ENCODE measurements around the gene FAM83C. TPM values are rescaled to one million over a fixed set of nuclear protein-coding genes. Genes with fewer than 3 reads are reported as not detected.

The FAM83C gene
- total RNA-seq, 1 donor from 2014 or later = not detected

GRCh38 chr20:35297740-35298139, 5.5 kb upstream of the FAM83C start:
- no peak for TF ChIP-seq CTCF (IDR thresholded peaks at IDR 0.05)
- ATAC-seq (ENCODE audit: low read depth) (no peak), DNase-seq (no peak)
- Mint-ChIP-seq H3K27ac (no peak overlapping the region), H3K4me1 (no peaks in the 10 kb centered on the region), H3K9me3 (no peaks in the 10 kb centered on the region), H3K27me3 (peaks cover 7% of the 10 kb centered on the region), H3K4me3 (no peak overlapping the region), H3K36me3 (ENCODE audit: low read depth) (peaks cover 5% of the 10 kb centered on the region)
- POLR2A ChIA-PET = interaction anchor here (1.1 kb wide), 1 partner anchor 13 kb away, joined by 4 read pairs; the partner anchor contains the start of gene EIF6
- CTCF ChIA-PET = no interaction called here
- intact Hi-C loops (cut with micrococcal nuclease) = no loop called here

DNA sequence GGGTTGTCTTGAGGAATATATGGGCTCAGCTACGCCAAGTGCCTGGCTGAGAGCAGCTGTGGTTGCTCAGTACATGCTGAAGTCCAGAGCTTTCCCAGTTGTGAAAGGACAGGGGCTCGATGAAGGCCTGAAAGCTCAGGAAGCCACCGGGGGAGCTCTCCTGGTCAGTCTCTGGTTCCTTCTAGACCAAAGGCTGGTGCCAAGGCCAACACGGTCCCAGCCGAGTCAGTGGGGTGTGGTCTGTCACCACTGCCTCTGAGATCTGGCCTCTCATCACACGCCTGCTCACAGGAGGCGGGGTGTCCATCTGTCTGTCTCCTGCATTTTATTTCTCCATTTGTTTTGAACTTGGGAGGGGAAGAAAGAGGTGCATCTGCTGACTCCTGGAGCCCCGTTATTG, 4.9 kb upstream of the FAM83C start:
- peaks cover 5% of the 10 kb centered on the region for H3K36me3 Mint-ChIP-seq (ENCODE audit: low read depth)
- intact Hi-C loops (cut with micrococcal nuclease) = no loop called here
- CTCF ChIA-PET = no interaction called here
- H3K4me1 Mint-ChIP-seq = no peaks in the 10 kb centered on the region
- H3K27ac Mint-ChIP-seq = no peak overlapping the region
- H3K27me3 Mint-ChIP-seq = peaks cover 10% of the 10 kb centered on the region
- DNase-seq (no peak), ATAC-seq (ENCODE audit: low read depth) (no peak)
- TF ChIP-seq CTCF (IDR thresholded peaks at IDR 0.05) = no peak
- no peak overlapping the region for H3K4me3 Mint-ChIP-seq
- POLR2A ChIA-PET = no interaction called here
- H3K9me3 Mint-ChIP-seq = no peaks in the 10 kb centered on the region

- CTCF ChIA-PET = no interaction called here
Measured at GRCh38 chr20:35296101-35296554, 3.9 kb upstream of the FAM83C start.

GRCh38 chr20:35295674-35296073, 3.4 kb upstream of the FAM83C start:
- DNase-seq (no peak), ATAC-seq (ENCODE audit: low read depth) (no peak)
- no peaks in the 10 kb centered on the region for H3K4me1 Mint-ChIP-seq
- no peak overlapping the region for H3K4me3 Mint-ChIP-seq
- CTCF ChIA-PET = interaction anchor here (1.0 kb wide), 1 partner anchor 8 kb away, joined by 3 read pairs; no protein-coding TSS in a partner anchor
- no peak for TF ChIP-seq CTCF (IDR thresholded peaks at IDR 0.05)
- intact Hi-C loops (cut with micrococcal nuclease) = no loop called here
- H3K27me3 Mint-ChIP-seq = peaks cover 10% of the 10 kb centered on the region
- H3K27ac Mint-ChIP-seq = no peak overlapping the region
- POLR2A ChIA-PET = interaction anchor here (0.6 kb wide), 1 partner anchor 81 kb away, joined by 4 read pairs; no protein-coding TSS in a partner anchor
- no peaks in the 10 kb centered on the region for H3K9me3 Mint-ChIP-seq
- no peaks in the 10 kb centered on the region for H3K36me3 Mint-ChIP-seq (ENCODE audit: low read depth)

More at GRCh38 chr20:35296101-35296554, 3.9 kb upstream of the FAM83C start:
- Mint-ChIP-seq H3K9me3 (no peaks in the 10 kb centered on the region), H3K27ac (no peak overlapping the region), H3K27me3 (peaks cover 10% of the 10 kb centered on the region), H3K4me3 (no peak overlapping the region), H3K36me3 (ENCODE audit: low read depth) (no peaks in the 10 kb centered on the region), H3K4me1 (no peaks in the 10 kb centered on the region)
- intact Hi-C loops (cut with micrococcal nuclease) = no loop called here
- no peak for TF ChIP-seq CTCF (IDR thresholded peaks at IDR 0.05)
- POLR2A ChIA-PET = no interaction called here
- no peak for ATAC-seq (ENCODE audit: low read depth)
- no peak for DNase-seq

DNA sequence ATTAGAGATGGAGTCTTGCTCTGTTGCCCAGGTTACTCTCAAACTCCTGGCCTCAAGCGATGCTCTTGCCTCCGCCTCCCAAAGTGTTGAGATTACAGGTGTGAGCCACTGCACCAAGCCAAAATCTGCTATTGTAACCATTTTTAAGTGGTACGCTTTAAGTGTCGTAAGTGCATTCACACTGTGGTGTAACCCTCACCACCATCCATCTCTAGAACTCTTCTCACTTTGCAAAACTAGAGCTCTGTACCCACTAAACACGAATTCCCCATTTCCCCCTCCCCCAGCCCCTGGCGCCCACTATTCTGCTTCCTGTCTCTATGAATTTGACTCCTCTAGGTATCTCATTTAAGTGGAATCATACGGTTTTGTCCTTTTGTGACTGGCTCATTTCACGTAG, 2.8 kb upstream of the FAM83C start:
- no peak for ATAC-seq (ENCODE audit: low read depth)
- no peak for TF ChIP-seq CTCF (IDR thresholded peaks at IDR 0.05)
- no peaks in the 10 kb centered on the region for H3K36me3 Mint-ChIP-seq (ENCODE audit: low read depth)
- POLR2A ChIA-PET = no interaction called here
- peaks cover 10% of the 10 kb centered on the region for H3K27me3 Mint-ChIP-seq
- CTCF ChIA-PET = interaction anchor here (1.0 kb wide), 1 partner anchor 9 kb away, joined by 3 read pairs; no protein-coding TSS in a partner anchor
- no peak overlapping the region for H3K27ac Mint-ChIP-seq
- intact Hi-C loops (cut with micrococcal nuclease) = no loop called here
- H3K4me1 Mint-ChIP-seq = no peaks in the 10 kb centered on the region
- H3K4me3 Mint-ChIP-seq = no peak overlapping the region
- no peak for DNase-seq
- no peaks in the 10 kb centered on the region for H3K9me3 Mint-ChIP-seq

All from activated B cell treated with CpG ODN at 0.5 μM for 24 hours (primary cell).